ENCODE results near the gene NMNAT2.

Gene NMNAT2

GRCh38 chr1:183308719-183309118 is 109.5 kb downstream of the NMNAT2 start:
- no peak for DNase-seq

GRCh38 chr1:183306317-183307042 is 111.7 kb downstream of the NMNAT2 start:
- no peak for DNase-seq

GRCh38 chr1:183304440-183305107 is 113.6 kb downstream of the NMNAT2 start:
- DNase-seq, result peak; percentile 4

GRCh38 chr1:183303901-183304300 is 114.3 kb downstream of the NMNAT2 start:
- DNase-seq, result no peak

- no peak for DNase-seq
Observed at GRCh38 chr1:183303323-183303645, 114.9 kb downstream of the NMNAT2 start.

- DNase-seq, result no peak
Observed at GRCh38 chr1:183302452-183303322, 115.5 kb downstream of the NMNAT2 start.

GRCh38 chr1:183301239-183301638 is 116.9 kb downstream of the NMNAT2 start:
- no peak for DNase-seq

GRCh38 chr1:183300828-183301227 is 117.4 kb downstream of the NMNAT2 start:
- no peak for DNase-seq

GRCh38 chr1:183300395-183300794 is 117.8 kb downstream of the NMNAT2 start:
- DNase-seq, result no peak

- no peak for DNase-seq
Observed at GRCh38 chr1:183296782-183297181, 121.4 kb downstream of the NMNAT2 start.

- no peak for DNase-seq
Observed at GRCh38 chr1:183295521-183295920, 122.7 kb downstream of the NMNAT2 start.

- DNase-seq, result no peak
Observed at GRCh38 chr1:183293876-183294275, 124.3 kb downstream of the NMNAT2 start.

GRCh38 chr1:183293241-183293640 is 124.9 kb downstream of the NMNAT2 start:
- no peak for DNase-seq

- DNase-seq, result no peak
Observed at GRCh38 chr1:183291802-183292514, 126.2 kb downstream of the NMNAT2 start.

GRCh38 chr1:183291216-183291762 is 126.9 kb downstream of the NMNAT2 start:
- no peak for DNase-seq

GRCh38 chr1:183290628-183291027 is 127.6 kb downstream of the NMNAT2 start:
- no peak for DNase-seq

- no peak for DNase-seq
Observed at GRCh38 chr1:183289051-183289496, 129.1 kb downstream of the NMNAT2 start.

GRCh38 chr1:183288583-183288982 is 129.6 kb downstream of the NMNAT2 start:
- DNase-seq, result no peak

- no peak for DNase-seq
Observed at GRCh38 chr1:183287191-183287675, 130.9 kb downstream of the NMNAT2 start.

GRCh38 chr1:183285746-183286145 is 132.4 kb downstream of the NMNAT2 start:
- no peak for DNase-seq

GRCh38 chr1:183285256-183285655 is 132.9 kb downstream of the NMNAT2 start:
- no peak for DNase-seq

GRCh38 chr1:183284086-183284485 is 134.1 kb downstream of the NMNAT2 start:
- DNase-seq, result no peak

- no peak for DNase-seq
Observed at GRCh38 chr1:183283286-183283685, 134.9 kb downstream of the NMNAT2 start.
